ENCODE measurements around the gene RHOC.

The RHOC gene

DNA sequence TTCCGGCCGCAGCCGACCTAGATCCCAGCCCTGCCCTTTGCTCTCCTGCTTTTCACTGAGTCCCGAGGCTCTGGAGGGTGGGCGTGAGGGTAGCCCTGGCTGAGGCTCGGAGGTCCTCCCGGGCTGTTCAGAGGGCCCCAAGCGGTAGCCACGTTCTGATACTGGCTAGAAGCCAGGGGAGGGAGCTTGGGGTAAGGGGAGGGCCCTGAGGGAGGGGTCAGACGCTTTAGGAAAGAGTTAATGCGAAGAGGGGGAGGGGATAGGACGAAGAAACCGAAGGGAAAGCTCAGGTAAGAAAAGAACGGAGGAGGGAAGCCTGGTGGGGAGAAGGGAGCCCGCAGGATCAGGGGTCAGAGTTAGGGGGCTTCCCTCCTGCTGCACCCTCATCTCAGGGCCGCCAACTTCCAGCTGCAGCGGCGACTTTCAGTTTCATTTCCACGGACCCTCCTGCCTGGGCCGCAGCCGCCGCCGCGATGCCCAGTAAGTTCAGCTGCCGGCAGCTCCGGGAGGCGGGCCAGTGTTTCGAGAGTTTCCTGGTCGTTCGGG is 32.4 kb downstream of the RHOC start, which contains the start of gene MOV10 (continued):
- TF ChIP-seq HOXD13 (CRISPR knock-in tag; IDR thresholded peaks at IDR 0.05; ENCODE audit: borderline replicate concordance) (no peak), ZNF629 (tag by site-specific recombination; IDR thresholded peaks at IDR 0.05) (peak; percentile 63), ZNF10 (tag by site-specific recombination; IDR thresholded peaks at IDR 0.05) (no peak; the same call in 1 of the 2 replicates), ZNF416 (tag by site-specific recombination; IDR thresholded peaks at IDR 0.05) (no peak), ZNF792 (tag by site-specific recombination; IDR thresholded peaks at IDR 0.05) (no peak), ZEB2 (tag by site-specific recombination; IDR thresholded peaks at IDR 0.05) (peak; percentile 92), ZNF48 (tag by site-specific recombination; IDR thresholded peaks at IDR 0.05) (no peak), TRIM28 (IDR thresholded peaks at IDR 0.05; ENCODE audit: borderline replicate concordance, low read length) (peak; percentile 74; the same call in 1 of the 2 replicates), ZSCAN23 (tag by site-specific recombination; IDR thresholded peaks at IDR 0.05) (no peak), ZNF701 (tag by site-specific recombination; IDR thresholded peaks at IDR 0.05) (no peak), IKZF3 (tag by site-specific recombination; IDR thresholded peaks at IDR 0.05) (0 out of 2 replicates have a peak, but pooled peaks have one; percentile 46), MYNN (tag by site-specific recombination; IDR thresholded peaks at IDR 0.05; ENCODE audit: borderline replicate concordance) (no peak), ZNF777 (tag by site-specific recombination; IDR thresholded peaks at IDR 0.05; ENCODE audit: borderline replicate concordance) (no peak), ZNF274 (IDR thresholded peaks at IDR 0.05; ENCODE audit: low read length) (no peak), ZNF274 (tag by site-specific recombination; IDR thresholded peaks at IDR 0.05; ENCODE audit: borderline replicate concordance) (no peak), GLI4 (tag by site-specific recombination; IDR thresholded peaks at IDR 0.05) (no peak), ZNF610 (tag by site-specific recombination; IDR thresholded peaks at IDR 0.05; ENCODE audit: borderline replicate concordance) (peak; percentile 56; the same call in 1 of the 2 replicates), OSR2 (tag by site-specific recombination; IDR thresholded peaks at IDR 0.05) (peak; percentile 61; the same call in 1 of the 2 replicates), ZNF132 (tag by site-specific recombination; IDR thresholded peaks at IDR 0.05; ENCODE audit: borderline replicate concordance) (no peak), ZNF843 (tag by site-specific recombination; IDR thresholded peaks at IDR 0.05) (peak; percentile 55; the same call in 1 of the 2 replicates), ZNF146 (tag by site-specific recombination; IDR thresholded peaks at IDR 0.05) (no peak; the same call in 1 of the 2 replicates), ZNF335 (tag by site-specific recombination; conservative IDR thresholded peaks at IDR 0.05) (peak; percentile 92), ZBTB7A (tag by site-specific recombination; IDR thresholded peaks at IDR 0.05; ENCODE audit: low read depth) (peak; percentile 19; the same call in 1 of the 2 replicates), ZNF747 (tag by site-specific recombination; IDR thresholded peaks at IDR 0.05) (no peak), ZNF302 (tag by site-specific recombination; IDR thresholded peaks at IDR 0.05; ENCODE audit: low read depth) (no peak), ZNF133 (tag by site-specific recombination; IDR thresholded peaks at IDR 0.05) (no peak), ZNF112 (tag by site-specific recombination; IDR thresholded peaks at IDR 0.05) (no peak), GLIS1 (tag by site-specific recombination; IDR thresholded peaks at IDR 0.05) (no peak), ZNF776 (tag by site-specific recombination; IDR thresholded peaks at IDR 0.05; ENCODE audit: borderline replicate concordance) (no peak), ZNF426 (tag by site-specific recombination; IDR thresholded peaks at IDR 0.05) (no peak), ZBTB48 (tag by site-specific recombination; IDR thresholded peaks at IDR 0.05) (peak; percentile 89), ZNF157 (tag by site-specific recombination; IDR thresholded peaks at IDR 0.05) (no peak), ZNF585B (tag by site-specific recombination; IDR thresholded peaks at IDR 0.05) (no peak), HOXC10 (CRISPR knock-in tag; IDR thresholded peaks at IDR 0.05) (no peak), SETDB1 (IDR thresholded peaks at IDR 0.05; ENCODE audit: insufficient read length, low read length) (no peak), EGR2 (tag by site-specific recombination; IDR thresholded peaks at IDR 0.05; ENCODE audit: low read depth) (0 out of 2 replicates have a peak, but pooled peaks have one; percentile 26), ZIC2 (tag by site-specific recombination; IDR thresholded peaks at IDR 0.05) (0 out of 2 replicates have a peak, but pooled peaks have one; percentile 8), MEIS1 (CRISPR knock-in tag; IDR thresholded peaks at IDR 0.05; ENCODE audit: borderline replicate concordance) (no peak)
- TF ChIP-seq, protein P1, sequence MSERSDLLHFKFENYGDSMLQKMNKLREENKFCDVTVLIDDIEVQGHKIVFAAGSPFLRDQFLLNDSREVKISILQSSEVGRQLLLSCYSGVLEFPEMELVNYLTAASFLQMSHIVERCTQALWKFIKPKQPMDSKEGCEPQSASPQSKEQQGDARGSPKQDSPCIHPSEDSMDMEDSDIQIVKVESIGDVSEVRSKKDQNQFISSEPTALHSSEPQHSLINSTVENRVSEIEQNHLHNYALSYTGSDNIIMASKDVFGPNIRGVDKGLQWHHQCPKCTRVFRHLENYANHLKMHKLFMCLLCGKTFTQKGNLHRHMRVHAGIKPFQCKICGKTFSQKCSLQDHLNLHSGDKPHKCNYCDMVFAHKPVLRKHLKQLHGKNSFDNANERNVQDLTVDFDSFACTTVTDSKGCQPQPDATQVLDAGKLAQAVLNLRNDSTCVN (tag by site-specific recombination; optimal IDR thresholded peaks at IDR 0.05), result no peak
- TF ChIP-seq, protein P2, sequence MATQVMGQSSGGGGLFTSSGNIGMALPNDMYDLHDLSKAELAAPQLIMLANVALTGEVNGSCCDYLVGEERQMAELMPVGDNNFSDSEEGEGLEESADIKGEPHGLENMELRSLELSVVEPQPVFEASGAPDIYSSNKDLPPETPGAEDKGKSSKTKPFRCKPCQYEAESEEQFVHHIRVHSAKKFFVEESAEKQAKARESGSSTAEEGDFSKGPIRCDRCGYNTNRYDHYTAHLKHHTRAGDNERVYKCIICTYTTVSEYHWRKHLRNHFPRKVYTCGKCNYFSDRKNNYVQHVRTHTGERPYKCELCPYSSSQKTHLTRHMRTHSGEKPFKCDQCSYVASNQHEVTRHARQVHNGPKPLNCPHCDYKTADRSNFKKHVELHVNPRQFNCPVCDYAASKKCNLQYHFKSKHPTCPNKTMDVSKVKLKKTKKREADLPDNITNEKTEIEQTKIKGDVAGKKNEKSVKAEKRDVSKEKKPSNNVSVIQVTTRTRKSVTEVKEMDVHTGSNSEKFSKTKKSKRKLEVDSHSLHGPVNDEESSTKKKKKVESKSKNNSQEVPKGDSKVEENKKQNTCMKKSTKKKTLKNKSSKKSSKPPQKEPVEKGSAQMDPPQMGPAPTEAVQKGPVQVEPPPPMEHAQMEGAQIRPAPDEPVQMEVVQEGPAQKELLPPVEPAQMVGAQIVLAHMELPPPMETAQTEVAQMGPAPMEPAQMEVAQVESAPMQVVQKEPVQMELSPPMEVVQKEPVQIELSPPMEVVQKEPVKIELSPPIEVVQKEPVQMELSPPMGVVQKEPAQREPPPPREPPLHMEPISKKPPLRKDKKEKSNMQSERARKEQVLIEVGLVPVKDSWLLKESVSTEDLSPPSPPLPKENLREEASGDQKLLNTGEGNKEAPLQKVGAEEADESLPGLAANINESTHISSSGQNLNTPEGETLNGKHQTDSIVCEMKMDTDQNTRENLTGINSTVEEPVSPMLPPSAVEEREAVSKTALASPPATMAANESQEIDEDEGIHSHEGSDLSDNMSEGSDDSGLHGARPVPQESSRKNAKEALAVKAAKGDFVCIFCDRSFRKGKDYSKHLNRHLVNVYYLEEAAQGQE (tag by site-specific recombination; IDR thresholded peaks at IDR 0.05), result peak; percentile 64; the same call in 1 of the 2 replicates

Measured in HEK293 (cell line).